Kidney tubule cell (primary cell): Measurements from ENCODE around the gene FHIP1A.
"Not testable (repeated sequence)": the region's sequence is repeated elsewhere in the genome, so short reads cannot be mapped to it uniquely, and the experiment has no call there.

Experiments used
- DNase-seq: peaks from one replicate; pipeline ENCODE4 v3.0.0-alpha.2; 2018; ENCODE audit warnings: low spot score

The FHIP1A gene

DNA sequence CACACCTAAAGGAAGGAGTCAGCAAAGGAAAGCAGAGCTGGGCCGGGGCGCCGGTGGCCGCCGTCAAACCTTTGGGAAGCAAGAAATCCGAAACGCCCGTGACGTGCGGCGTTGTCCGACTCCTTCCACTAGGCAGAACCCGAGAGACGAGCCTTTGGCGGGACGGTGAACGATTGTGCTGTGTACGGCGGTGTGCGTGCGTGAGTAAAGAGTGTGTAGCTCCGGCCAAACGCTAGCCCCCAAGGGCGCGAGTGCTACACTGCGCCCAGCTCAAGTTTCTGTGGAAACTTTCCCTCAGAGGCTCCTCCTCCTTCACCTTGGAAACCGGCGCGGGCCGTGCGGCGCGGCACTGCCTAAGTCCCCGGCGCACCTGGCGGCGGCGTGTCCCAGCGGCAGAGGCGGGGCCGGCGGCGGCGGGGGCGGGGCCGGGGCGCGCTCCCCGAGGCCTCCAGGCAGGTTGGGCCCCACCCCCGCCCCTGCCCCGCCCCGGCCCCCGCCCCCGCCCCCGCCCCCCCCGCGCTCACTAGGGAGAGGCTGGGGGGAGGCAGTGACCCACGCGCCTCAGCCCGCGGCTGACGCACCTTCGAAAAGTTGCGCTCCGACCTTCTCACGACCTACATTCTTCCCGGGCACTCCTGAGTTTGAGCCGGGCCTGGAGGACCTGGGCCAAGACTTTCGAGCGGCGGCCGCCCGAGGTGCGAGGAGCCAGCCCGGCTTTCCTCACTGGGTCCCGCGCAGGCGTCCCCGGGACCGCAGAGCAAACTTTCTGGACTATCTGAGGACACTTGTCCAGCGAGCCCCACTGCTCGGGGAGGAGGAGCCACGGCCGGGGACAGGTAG is at the start of gene FHIP1A:
FHIP1A (plus strand) TSS at position 547 of the 840 bp plus-strand sequence. CDS start 157,084 bp downstream, outside the sequence.
- DNase-seq, result peak; percentile 97

DNA sequence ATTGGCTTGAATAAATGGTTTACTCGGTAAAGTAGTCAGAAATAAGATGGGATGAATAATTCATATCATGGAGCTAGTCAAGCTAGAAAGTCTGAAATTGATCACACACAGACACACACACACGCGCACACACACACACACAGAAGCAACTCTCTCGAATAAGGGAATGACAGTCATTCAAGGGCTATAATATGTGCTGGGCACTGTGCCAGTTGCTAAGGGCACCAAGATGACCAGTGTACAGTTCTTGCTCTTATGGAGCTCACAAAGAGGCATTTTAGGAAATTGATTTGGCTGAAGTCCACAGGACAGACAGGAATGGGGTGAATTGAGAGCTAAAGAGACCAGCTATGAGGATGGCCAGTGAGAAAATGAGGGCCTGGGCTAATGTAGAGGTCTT is 49.4 kb upstream of the FHIP1A start:
- DNase-seq, result peak; percentile 16

- no peak for DNase-seq
Measured at GRCh38 chr4:151361126-151361525, 47.9 kb upstream of the FHIP1A start.

GRCh38 chr4:151361966-151362365 is 47.0 kb upstream of the FHIP1A start:
- no peak for DNase-seq

DNA sequence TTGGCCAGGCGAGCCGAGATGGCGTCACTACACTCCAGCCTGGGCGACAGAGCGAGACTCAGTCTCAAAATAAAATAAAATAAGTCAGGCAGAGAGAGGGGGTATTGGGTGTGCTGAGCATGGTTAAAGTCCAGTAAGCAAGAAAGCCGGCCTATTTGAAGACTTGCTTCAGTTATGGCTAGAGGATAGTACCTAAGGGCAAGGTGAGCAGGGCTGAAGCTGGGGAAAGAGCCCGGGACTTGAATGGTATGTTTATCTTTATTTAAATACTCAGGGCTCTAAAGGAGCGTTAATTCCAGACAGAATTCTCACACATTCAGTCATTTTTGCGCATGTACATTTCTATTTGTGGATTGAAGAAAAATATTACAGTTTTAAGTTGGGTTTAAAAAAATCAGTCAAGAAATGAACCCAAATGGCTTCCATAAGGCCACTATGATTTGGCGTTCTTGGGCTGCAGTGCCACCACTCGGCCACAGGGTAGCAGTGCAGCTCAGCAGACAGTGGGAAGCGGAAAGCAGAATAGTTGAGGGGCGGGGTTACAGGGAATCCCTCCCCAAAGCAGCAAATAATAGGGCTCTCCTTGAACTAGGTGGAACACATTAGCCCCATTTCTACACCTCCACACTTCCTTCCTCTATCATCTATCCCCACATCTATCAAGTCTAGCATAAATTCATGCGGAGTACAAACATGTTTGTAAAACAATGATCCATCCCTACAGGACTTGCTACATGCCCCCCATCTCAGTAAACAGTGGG is 46.4 kb upstream of the FHIP1A start:
- DNase-seq, result peak; percentile 86

DNA sequence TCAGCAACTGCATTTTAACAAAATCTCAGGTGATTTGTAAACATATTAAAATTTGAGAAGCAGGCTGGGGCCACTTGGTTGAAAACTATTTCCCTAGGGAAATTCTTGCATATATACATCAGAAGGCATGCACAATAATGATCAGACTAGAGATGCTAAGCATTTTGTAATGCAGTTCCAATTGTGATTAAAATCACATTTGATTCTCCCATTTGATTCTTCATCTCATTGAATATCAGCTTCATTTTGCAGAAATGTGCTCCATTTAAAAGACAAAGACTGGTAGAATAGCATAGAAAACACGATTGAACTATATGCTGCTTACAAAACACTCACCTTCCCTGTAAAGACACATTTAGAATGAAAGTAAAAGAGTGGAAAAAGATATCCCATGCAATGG is 32.4 kb upstream of the FHIP1A start:
- DNase-seq, result no peak

GRCh38 chr4:151389311-151389710 is 19.7 kb upstream of the FHIP1A start:
- DNase-seq, result no peak

DNA sequence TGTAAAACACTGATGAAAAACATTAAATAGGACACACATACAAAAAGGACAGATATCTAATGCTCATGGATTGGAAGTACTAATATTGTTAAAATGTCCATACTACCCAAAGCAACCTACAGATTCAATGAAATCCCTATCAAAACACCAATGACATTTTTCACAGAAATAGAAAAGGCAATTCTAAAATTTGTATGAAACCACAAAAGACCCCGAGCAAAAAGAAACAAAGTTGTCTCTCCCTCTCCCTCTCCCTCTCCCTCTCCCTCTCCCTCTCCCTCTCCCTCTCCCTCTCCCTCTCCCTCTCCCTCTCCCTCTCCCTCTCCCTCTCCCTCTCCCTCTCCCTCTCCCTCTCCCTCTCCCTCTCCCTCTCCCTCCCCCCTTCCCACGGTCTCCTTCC is 19.2 kb upstream of the FHIP1A start:
- not testable (repeated sequence) for DNase-seq

GRCh38 chr4:151395873-151396272 is 13.1 kb upstream of the FHIP1A start:
- no peak for DNase-seq

- DNase-seq, result no peak
Measured at GRCh38 chr4:151400343-151400742, 8.6 kb upstream of the FHIP1A start.

DNA sequence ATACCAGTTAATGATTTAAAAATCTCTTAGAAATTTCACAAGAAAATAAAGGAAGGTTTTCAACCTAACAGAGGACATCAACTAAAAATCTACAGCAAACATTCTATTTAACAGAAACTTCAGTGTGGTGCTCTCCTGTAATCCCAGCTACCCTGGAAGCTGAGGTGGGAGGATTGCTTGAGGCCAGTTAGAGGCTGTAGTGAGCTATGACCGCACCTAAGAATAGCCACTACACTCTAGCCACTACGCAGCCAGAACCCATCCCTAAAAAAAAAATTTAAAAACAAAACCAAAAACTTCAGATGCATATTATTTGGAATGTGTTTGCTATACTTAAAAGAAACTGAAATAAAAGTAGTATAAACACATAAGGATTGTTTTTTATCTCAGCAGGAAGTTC is 7.2 kb upstream of the FHIP1A start:
- DNase-seq, result no peak

- DNase-seq, result no peak
Measured at GRCh38 chr4:151402145-151402865, 6.7 kb upstream of the FHIP1A start.

DNA sequence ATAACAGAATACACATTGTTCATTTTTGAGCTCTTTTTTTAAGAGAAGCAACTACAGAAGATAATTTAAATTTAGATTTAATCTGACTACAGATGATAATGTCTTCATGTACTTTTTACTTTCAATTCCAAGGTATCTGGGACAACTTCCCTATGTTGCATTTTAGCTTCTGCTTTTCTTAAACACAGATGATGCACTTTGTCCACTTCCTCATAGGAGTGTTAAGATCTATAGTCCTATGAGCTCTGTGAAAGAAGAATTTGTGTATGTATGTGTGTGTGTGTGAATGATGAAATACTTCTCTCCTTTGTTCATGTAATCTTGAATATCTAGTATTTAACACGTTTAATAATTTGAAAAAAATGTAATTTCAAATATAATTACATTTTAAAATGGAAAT is 5.3 kb upstream of the FHIP1A start:
- no peak for DNase-seq

DNA sequence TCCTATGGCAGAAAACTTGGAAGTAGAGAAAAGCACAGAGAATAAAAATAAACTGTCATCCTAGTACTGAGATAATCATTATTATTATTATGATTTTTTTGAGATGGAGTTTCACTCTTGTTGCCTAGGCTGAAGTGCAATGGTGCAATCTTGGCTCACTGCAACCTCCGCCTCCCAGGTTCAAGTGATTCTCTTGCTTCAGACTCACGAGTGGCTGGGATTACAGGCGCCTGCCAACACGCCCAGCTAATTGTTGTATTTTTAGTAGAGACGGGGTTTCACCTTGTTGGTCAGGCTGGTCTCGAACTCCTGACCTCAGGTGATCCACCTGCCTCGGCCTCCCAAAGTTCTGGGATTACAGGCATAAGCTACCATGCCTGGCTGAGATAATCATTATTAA is 4.2 kb upstream of the FHIP1A start:
- not testable (repeated sequence) for DNase-seq

DNA sequence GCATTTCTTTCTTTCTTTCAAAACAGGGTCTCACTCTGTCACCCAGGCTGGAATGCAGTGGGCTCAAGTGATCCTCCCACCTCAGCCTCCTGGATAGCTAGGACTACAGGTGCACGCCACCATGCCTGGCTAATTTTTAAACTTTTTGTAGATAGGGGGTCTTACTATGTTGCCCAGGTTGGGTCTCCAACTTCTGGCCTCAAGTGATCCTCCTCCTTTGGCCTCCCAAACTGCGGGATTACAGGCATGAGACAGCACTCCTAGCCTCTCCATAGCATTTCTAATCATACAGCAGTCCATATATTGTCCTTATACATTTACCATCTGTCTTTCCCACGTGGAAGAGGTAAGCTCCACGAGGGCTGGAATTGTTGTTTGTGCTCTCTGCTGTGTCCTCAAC is 2.0 kb upstream of the FHIP1A start:
- DNase-seq, result no peak

- peak; percentile 49 for DNase-seq
Measured at GRCh38 chr4:151407466-151408379, 1.3 kb upstream of the FHIP1A start.

GRCh38 chr4:151408380-151408629 is 671 bp upstream of the FHIP1A start:
- DNase-seq, result no peak

DNA sequence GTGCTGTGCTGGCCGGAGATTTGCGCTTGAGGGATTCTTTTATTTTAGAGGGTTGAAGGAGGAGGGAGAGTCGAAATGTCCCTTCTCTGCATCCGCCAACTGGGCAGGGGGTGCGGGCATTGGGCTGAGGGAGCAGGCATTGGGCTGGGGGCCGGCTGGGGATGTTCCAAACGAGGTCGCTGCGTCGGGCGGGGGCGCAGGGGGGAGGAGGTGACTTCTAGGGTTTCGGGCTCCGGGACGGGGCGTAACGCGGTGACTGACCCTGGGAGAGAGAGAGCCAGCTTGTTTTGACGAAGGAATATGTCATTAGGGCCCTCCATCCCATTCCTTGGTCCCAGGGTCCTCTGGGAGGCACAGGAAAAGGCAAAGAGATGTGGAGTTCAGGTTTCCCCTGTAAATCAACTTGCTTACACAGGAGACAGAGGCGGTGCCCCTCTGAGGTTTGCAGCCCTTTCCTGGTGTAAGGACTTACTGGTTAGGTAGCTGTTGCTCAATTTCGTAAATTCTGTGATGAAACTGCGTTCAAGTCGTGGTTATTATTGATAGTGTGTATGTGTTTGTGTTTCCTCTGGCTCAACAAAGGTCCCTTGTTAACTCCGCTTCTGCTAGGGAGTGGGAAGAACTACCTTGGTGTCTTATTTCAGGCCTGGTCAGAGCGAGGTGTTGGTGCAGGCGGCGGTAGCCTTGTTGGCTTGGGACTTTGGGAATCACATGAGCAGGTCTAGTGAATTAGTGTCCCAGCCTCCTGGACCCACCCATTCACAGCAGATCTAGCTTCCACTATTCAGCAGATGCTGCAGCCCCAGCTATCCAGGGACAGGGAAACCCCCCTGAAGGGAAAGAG is 716 bp downstream of the FHIP1A start:
- peak; percentile 70 for DNase-seq

- peak; percentile 72 for DNase-seq
Measured at GRCh38 chr4:151415978-151416377, 7.0 kb downstream of the FHIP1A start.

DNA sequence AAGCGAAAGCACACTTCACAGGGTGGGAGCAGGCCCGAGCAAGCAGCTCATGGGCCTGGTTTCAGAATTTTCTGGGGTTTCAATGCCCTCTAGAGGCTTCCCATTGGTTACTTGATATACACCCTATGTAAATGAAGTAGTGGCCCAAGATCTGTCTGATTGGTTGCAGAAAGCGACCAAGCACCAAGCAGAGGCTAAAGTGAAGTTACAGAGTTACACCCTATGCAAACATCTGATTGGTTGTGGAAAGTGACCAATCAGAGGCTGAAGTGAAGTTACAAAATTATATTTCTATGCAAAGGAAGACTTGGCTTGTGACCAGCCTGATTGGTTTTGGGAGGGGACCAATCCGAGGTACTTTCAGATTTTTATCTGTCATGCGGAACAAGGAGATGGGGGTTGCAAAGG is 8.2 kb downstream of the FHIP1A start:
- peak; percentile 25 for DNase-seq
